K562 (cell line): ENCODE data around the gene RAB5B. TPM values are rescaled to one million over a fixed set of nuclear protein-coding genes. Genes with fewer than 3 reads are reported as not detected.

Source experiments
- CHCHD3 ChIP-seq: fragments of 250-450 bp; sonication (Bioruptor Pico); IDR thresholded peaks from 2 replicates; pipeline ENCODE4 v2.1.2; 2022; ENCODE audit warnings: mild to moderate bottlenecking
- DACH1 ChIP-seq: fragments of 450-650 bp; IDR thresholded peaks from 2 replicates; pipeline ENCODE4 v1.6.1; 2018; ENCODE audit not compliant: partially characterized antibody
- FOSL1 ChIP-seq: fragments of 200-800 bp; sonication (Bioruptor generic); conservative IDR thresholded peaks from 2 replicates; pipeline ENCODE4 v1.6.1; 2016; ENCODE audit warnings: missing genetic modification characterization, missing compliant biosample characterization
- FOXK1 ChIP-seq: sonication (generic); formaldehyde crosslinking; IDR thresholded peaks from 2 replicates; pipeline ENCODE4 v1.8.0; 2022; ENCODE audit warnings: missing genetic modification reagents, mild to moderate bottlenecking, borderline replicate concordance
- GTF2B ChIP-seq: IDR thresholded peaks from 2 replicates; pipeline ENCODE4 v1.6.1; 2011; ENCODE audit not compliant: insufficient read length; ENCODE audit errors: extremely low read depth
- HCFC1 ChIP-seq: IDR thresholded peaks from 2 replicates; pipeline ENCODE4 v1.6.1; 2012; ENCODE audit warnings: low read depth, low read length, improper control_type of control experiment
- JUND ChIP-seq, 2 experiments: IDR thresholded peaks; 2 replicates in 1 of 2; 3 replicates in 1 of 2; pipeline ENCODE4 v1.6.1; 2011; ENCODE audit warnings: borderline replicate concordance in 2 of 2, low read depth in 2 of 2, low read length in 2 of 2, improper control_type of control experiment in 1 of 2, missing biosample characterization in 1 of 2, missing genetic modification characterization in 1 of 2, missing genetic modification reagents in 1 of 2
- KDM5B ChIP-seq: fragments of 200-600 bp; sonication (generic); IDR thresholded peaks from 2 replicates; pipeline ENCODE4 v1.6.1; 2012; ENCODE audit warnings: low read depth, mild to moderate bottlenecking, moderate library complexity, low read length, control low read depth, inconsistent platforms; ENCODE audit not compliant: insufficient replicate concordance
- MYC ChIP-seq, 2 experiments: fragments of 250-450 bp in 1 of 2; sonication (Bioruptor Pico) in 1 of 2; IDR thresholded peaks; 2 replicates each; pipeline versions ENCODE4 v1.5.1 to v1.6.1; 2012 to 2021; ENCODE audit warnings: low read depth in 2 of 2, borderline replicate concordance in 1 of 2, improper control_type of control experiment in 1 of 2, low read length in 1 of 2, mild to moderate bottlenecking in 1 of 2, moderate library complexity in 1 of 2
- NFRKB ChIP-seq: fragments of 450-650 bp; IDR thresholded peaks from 2 replicates; pipeline ENCODE4 v1.6.1; 2016; ENCODE audit warnings: low read depth
- PHB ChIP-seq: fragments of 250-450 bp; sonication (Bioruptor Pico); IDR thresholded peaks from 2 replicates; pipeline ENCODE4 v1.5.0; 2021
- RBFOX2 ChIP-seq: fragments of 200-400 bp; formaldehyde crosslinking; IDR thresholded peaks from 2 replicates; pipeline ENCODE4 v1.6.1; 2017; ENCODE audit warnings: low read depth, mild to moderate bottlenecking, low read length, moderate library complexity
- RFX7 ChIP-seq: fragments of 250-450 bp; sonication (Bioruptor Pico); IDR thresholded peaks from 2 replicates; pipeline ENCODE4 v1.5.1; 2021; ENCODE audit warnings: mild to moderate bottlenecking
- SREBF1 ChIP-seq: fragments of 150-350 bp; IDR thresholded peaks from 2 replicates; pipeline ENCODE4 v1.6.1; 2014; ENCODE audit warnings: antibody characterized with exemption, low read depth, low read length, borderline replicate concordance
- TAF9B ChIP-seq: fragments of 450-650 bp; IDR thresholded peaks from 2 replicates; pipeline ENCODE4 v1.6.1; 2018; ENCODE audit warnings: mild to moderate bottlenecking; ENCODE audit not compliant: partially characterized antibody
- TAL1 ChIP-seq: fragments of 450-650 bp; IDR thresholded peaks from 2 replicates; pipeline ENCODE4 v1.6.1; 2016; ENCODE audit warnings: mild to moderate bottlenecking
- ZBTB17 ChIP-seq: fragments of 450-650 bp; formaldehyde crosslinking; IDR thresholded peaks from 2 replicates; pipeline ENCODE4 v1.4.0; 2020; ENCODE audit warnings: mild to moderate bottlenecking
- ZBTB49 ChIP-seq: sonication (generic); formaldehyde crosslinking; IDR thresholded peaks from 2 replicates; pipeline ENCODE4 v1.8.0; 2022; ENCODE audit warnings: missing genetic modification reagents, mild to moderate bottlenecking, borderline replicate concordance
- ZNF121 ChIP-seq: sonication (generic); formaldehyde crosslinking; conservative IDR thresholded peaks from 2 replicates; pipeline ENCODE4 v1.8.0; 2022; ENCODE audit warnings: missing genetic modification reagents
- ZNF217 ChIP-seq: sonication (generic); formaldehyde crosslinking; IDR thresholded peaks from 2 replicates; pipeline ENCODE4 v1.8.0; 2022; ENCODE audit warnings: mild to moderate bottlenecking, missing genetic modification reagents
- ZNF280A ChIP-seq: fragments of 450-650 bp; IDR thresholded peaks from 2 replicates; pipeline ENCODE4 v1.6.1; 2018; ENCODE audit warnings: mild to moderate bottlenecking, low read depth; ENCODE audit not compliant: partially characterized antibody
- ZNF830 ChIP-seq: fragments of 250-450 bp; sonication (Bioruptor Pico); IDR thresholded peaks from 2 replicates; pipeline ENCODE4 v1.5.0; 2021; ENCODE audit warnings: mild to moderate bottlenecking
- ZSCAN32 ChIP-seq: fragments of 450-650 bp; formaldehyde crosslinking; IDR thresholded peaks from 2 replicates; pipeline ENCODE4 v1.4.0; 2020; ENCODE audit warnings: mild to moderate bottlenecking, moderate library complexity
- polyA plus RNA-seq, 8 experiments: library from polyadenylated mRNA; depleted of rRNA in 4 of 8; stranded (reverse) in 5 of 8; unstranded in 3 of 8; fragments of >200 nt; fragmentation: Nextera tagmentation in 2 of 8; fragmentation: Illumina TruSeq in 1 of 8; extraction: Ambion mirVana in 2 of 8; extraction: Trizol in 1 of 8; gene quantifications; 2 replicates each; pipeline versions ENCODE4 v1.2.1 to v1.2.3, GENCODE V29; 2011 to 2014; ENCODE audit warnings: inconsistent platforms in 1 of 8, missing spikeins in 1 of 8
- total RNA-seq, 7 experiments: library from RNA; depleted of rRNA in 6 of 7; stranded (reverse); fragments of >200 nt in 6 of 7; fragmentation: Illumina TruSeq in 2 of 7; extraction: Trizol in 2 of 7; gene quantifications; 2 replicates each; pipeline versions ENCODE4 v1.2.1 to v1.2.3, GENCODE V29; 2011 to 2021; ENCODE audit warnings: low replicate concordance in 1 of 7

The RAB5B gene
- total and polyA plus RNA-seq, 9 of the 15 experiments (the other 6 are each of a cell fraction or from before 2014, with no cell fraction given): 6.8 to 73.8 (median 25.2) TPM

- no peak for TF ChIP-seq GTF2B
- no peak for TF ChIP-seq RFX7 (CRISPR knock-in tag)
- no peak for TF ChIP-seq SREBF1
- no peak for TF ChIP-seq FOXK1 (CRISPR knock-in tag)
- peak; percentile 84; the same call in 1 of the 2 replicates for TF ChIP-seq NFRKB
- TF ChIP-seq ZNF217 (CRISPR knock-in tag): no peak
- peak; percentile 65 for TF ChIP-seq HCFC1
- TF ChIP-seq DACH1: no peak
- 0 out of 2 replicates have a peak, but pooled peaks have one; percentile 12 for TF ChIP-seq ZBTB17 (CRISPR knock-in tag)
- peak; percentile 72; the same call in 1 of the 2 replicates for TF ChIP-seq MYC (IDR thresholded peaks at IDR 0.05; ENCODE audit: low read depth, low read length)
- TF ChIP-seq MYC (CRISPR knock-in tag; IDR thresholded peaks at IDR 0.05; ENCODE audit: borderline replicate concordance, low read depth): no peak
- TF ChIP-seq KDM5B: no peak
- TF ChIP-seq TAL1: 0 out of 2 replicates have a peak, but pooled peaks have one; percentile 10
- peak; percentile 18; the same call in 1 of the 2 replicates for TF ChIP-seq FOSL1
- TF ChIP-seq TAF9B: peak; percentile 60
- no peak for TF ChIP-seq PHB (CRISPR knock-in tag)
- TF ChIP-seq ZNF121 (CRISPR knock-in tag): no peak
- TF ChIP-seq ZNF280A: no peak
- no peak for TF ChIP-seq ZNF830 (CRISPR knock-in tag)
- no peak; the same call in 1 of the 2 replicates for TF ChIP-seq ZSCAN32
- no peak for TF ChIP-seq ZBTB49 (CRISPR knock-in tag)
- TF ChIP-seq CHCHD3: no peak
- TF ChIP-seq JUND (IDR thresholded peaks at IDR 0.05; ENCODE audit: borderline replicate concordance, low read depth, low read length): peak; percentile 52; the same call in 1 of the 2 replicates
- no peak for TF ChIP-seq JUND (tag; IDR thresholded peaks at IDR 0.05; ENCODE audit: borderline replicate concordance, low read depth, low read length)
- TF ChIP-seq RBFOX2: peak; percentile 44; the same call in 1 of the 2 replicates
Measured at GRCh38 chr12:55926738-55927587, 46.9 kb upstream of the RAB5B start (continued).
